Neuronal stem cell (in vitro differentiated cells): ENCODE results near the gene HSF4.

Experiments used
- DNase-seq: peaks from one replicate; pipeline ENCODE4 v3.0.0-alpha.2; 2013; ENCODE audit warnings: low spot score
- H2AFZ ChIP-seq: one replicate; pipeline ENCODE4 v1.6.1; 2013; ENCODE audit warnings: mild to moderate bottlenecking, low read length, inconsistent platforms
- H2AK5ac ChIP-seq: 2 replicates; pipeline ENCODE4 v1.6.1; 2013; ENCODE audit warnings: low read depth, mild to moderate bottlenecking, inconsistent platforms, low read length, moderate library complexity, mixed read lengths
- H2BK120ac ChIP-seq: 2 replicates; pipeline ENCODE4 v1.6.1; 2013; ENCODE audit warnings: low read depth, mild to moderate bottlenecking, inconsistent platforms, low read length, moderate library complexity, mixed read lengths
- H2BK12ac ChIP-seq: one replicate; pipeline ENCODE4 v1.6.1; 2013; ENCODE audit warnings: low read length, inconsistent platforms
- H2BK15ac ChIP-seq: 2 replicates; pipeline ENCODE4 v1.6.1; 2013; ENCODE audit warnings: mild to moderate bottlenecking, low read length, inconsistent platforms, mixed read lengths
- H2BK5ac ChIP-seq: one replicate; pipeline ENCODE4 v1.6.1; 2013; ENCODE audit warnings: inconsistent platforms, mild to moderate bottlenecking, low read length, moderate library complexity
- H3K14ac ChIP-seq: one replicate; pipeline ENCODE4 v1.6.1; 2013; ENCODE audit warnings: low read length, inconsistent platforms
- H3K18ac ChIP-seq: 2 replicates; pipeline ENCODE4 v1.6.1; 2013; ENCODE audit warnings: low read length, inconsistent platforms
- H3K23ac ChIP-seq: 2 replicates; pipeline ENCODE4 v1.6.1; 2013; ENCODE audit warnings: low read depth, mild to moderate bottlenecking, mixed read lengths, low read length, inconsistent platforms; ENCODE audit not compliant: poor library complexity
- H3K27ac ChIP-seq: replicated peaks from 3 replicates; pipeline ENCODE4 v1.5.1; 2013; ENCODE audit warnings: low read length, inconsistent platforms
- H3K27me3 ChIP-seq, 3 experiments: 2 replicates each; pipeline ENCODE4 v1.6.1; 2013; ENCODE audit warnings: low read length in 3 of 3, mild to moderate bottlenecking in 2 of 3, inconsistent platforms in 1 of 3, low read depth in 1 of 3, mixed read lengths in 1 of 3, moderate library complexity in 1 of 3; ENCODE audit not compliant: control insufficient read depth in 3 of 3, insufficient read depth in 3 of 3
- H3K36me3 ChIP-seq, 2 donors: replicated peaks in 1 of 2; 2 replicates each; pipeline ENCODE4 v1.6.1; 2013; ENCODE audit warnings: low read length in 2 of 2; ENCODE audit not compliant: control insufficient read depth in 2 of 2, insufficient read depth in 2 of 2
- H3K4ac ChIP-seq: 2 replicates; pipeline ENCODE4 v1.6.1; 2013; ENCODE audit warnings: inconsistent platforms, mild to moderate bottlenecking, low read length, moderate library complexity
- H3K4me1 ChIP-seq, 2 donors: 1 replicate in 1 of 2; 2 replicates in 1 of 2; pipeline ENCODE4 v1.6.1; 2013; ENCODE audit warnings: low read length in 2 of 2, low read depth in 1 of 2; ENCODE audit not compliant: control insufficient read depth in 2 of 2, insufficient read depth in 1 of 2
- H3K4me2 ChIP-seq: one replicate; pipeline ENCODE4 v1.6.1; 2013; ENCODE audit warnings: mild to moderate bottlenecking, low read length, inconsistent platforms; ENCODE audit not compliant: insufficient read depth, poor library complexity, severe bottlenecking
- H3K4me3 ChIP-seq, 2 donors: 2 replicates each; pipeline ENCODE4 v1.5.1; 2013; ENCODE audit warnings: low read length in 2 of 2, mild to moderate bottlenecking in 2 of 2, inconsistent platforms in 1 of 2, moderate library complexity in 1 of 2
- H3K79me1 ChIP-seq: one replicate; pipeline ENCODE4 v1.6.1; 2013; ENCODE audit warnings: low read depth, mild to moderate bottlenecking, inconsistent platforms, low read length, moderate library complexity
- H3K9ac ChIP-seq: one replicate; pipeline ENCODE4 v1.6.1; 2013; ENCODE audit warnings: mild to moderate bottlenecking, low read depth, low read length, inconsistent platforms; ENCODE audit not compliant: poor library complexity
- H3K9me3 ChIP-seq, 2 donors: replicated peaks in 1 of 2; 2 replicates each; pipeline versions ENCODE3 to v1.6.1; 2013; ENCODE audit warnings: low read length in 2 of 2, mild to moderate bottlenecking in 2 of 2, inconsistent platforms in 1 of 2, low read depth in 1 of 2, mixed read lengths in 1 of 2, moderate library complexity in 1 of 2; ENCODE audit not compliant: control insufficient read depth in 2 of 2, insufficient read depth in 1 of 2
- H4K8ac ChIP-seq: one replicate; pipeline ENCODE4 v1.6.1; 2013; ENCODE audit warnings: low read depth, mild to moderate bottlenecking, inconsistent platforms, low read length, moderate library complexity
- H4K91ac ChIP-seq: one replicate; pipeline ENCODE4 v1.6.1; 2013; ENCODE audit warnings: low read length, low read depth, mild to moderate bottlenecking, inconsistent platforms; ENCODE audit not compliant: poor library complexity
- WGBS, 2 donors: extraction: QIAGEN DNeasy Blood & Tissue Kit; methylation state at CpG; one replicate each; pipeline ENCODE4 v1.1.7; 2013; ENCODE audit warnings: missing lambda C conversion rate in 2 of 2, mixed read lengths in 1 of 2; ENCODE audit not compliant: insufficient read length in 2 of 2, insufficient replicate concordance in 1 of 2; ENCODE audit errors: extremely low coverage in 2 of 2; 5-methylcytosine and 5-hydroxymethylcytosine counted together

Gene HSF4

GRCh38 chr16:67155295-67156142, 9.0 kb upstream of the HSF4 start:
- H2BK120ac ChIP-seq = no peak overlapping the region
- H3K27me3 ChIP-seq = peaks cover 59 to 96% (median 91%) of the 10 kb centered on the region in 3 experiments
- no peak overlapping the region for H2BK12ac ChIP-seq
- no peaks in the 10 kb centered on the region for H3K36me3 ChIP-seq
- no peak overlapping the region for H3K27ac ChIP-seq
- peak; percentile 82 for DNase-seq
- no peak overlapping the region for H2BK5ac ChIP-seq
- H2AK5ac ChIP-seq = peak overlapping the region; percentile 91
- H3K23ac ChIP-seq = peak overlapping the region; percentile 73
- peak overlapping the region; percentile 64 for H3K4me2 ChIP-seq
- H3K9me3 ChIP-seq = peaks cover 0 to under 1% of the 10 kb centered on the region in 2 donors
- H3K4me1 ChIP-seq = peaks cover 6 to 8% of the 10 kb centered on the region in 2 donors
- no peak overlapping the region for H4K8ac ChIP-seq
- peak overlapping the region; percentile 33 to 56 for H3K4me3 ChIP-seq
- no peak overlapping the region for H4K91ac ChIP-seq
- H3K18ac ChIP-seq = peak overlapping the region; percentile 64
- peaks cover 2% of the 10 kb centered on the region for H3K79me1 ChIP-seq
- no peak overlapping the region for H3K14ac ChIP-seq
- H2BK15ac ChIP-seq = no peak overlapping the region
- peak overlapping the region; percentile 88 for H2AFZ ChIP-seq
- H3K9ac ChIP-seq = peak overlapping the region; percentile 50
- H3K4ac ChIP-seq = no peak overlapping the region
- no CpG with 5 or more reads among the region's 74 CpGs for WGBS, 2 donors

GRCh38 chr16:67156143-67156844, 8.3 kb upstream of the HSF4 start:
- H2BK5ac ChIP-seq = no peak overlapping the region
- H3K9me3 ChIP-seq = peaks cover 0 to 3% of the 10 kb centered on the region in 2 donors
- peak overlapping the region; percentile 73 for H3K23ac ChIP-seq
- H3K27me3 ChIP-seq = peaks cover 63 to 96% (median 96%) of the 10 kb centered on the region in 3 experiments
- H4K8ac ChIP-seq = no peak overlapping the region
- no peak overlapping the region for H2BK15ac ChIP-seq
- no peak overlapping the region for H3K4ac ChIP-seq
- no peak overlapping the region for H2BK120ac ChIP-seq
- DNase-seq = no peak
- H2BK12ac ChIP-seq = no peak overlapping the region
- peaks cover 4 to 6% of the 10 kb centered on the region in 2 donors for H3K4me1 ChIP-seq
- peak overlapping the region; percentile 64 for H3K18ac ChIP-seq
- H2AFZ ChIP-seq = no peak overlapping the region
- H3K79me1 ChIP-seq = peaks cover 2% of the 10 kb centered on the region
- no CpG with 5 or more reads among the region's 15 CpGs for WGBS, 2 donors
- H3K9ac ChIP-seq = peak overlapping the region; percentile 53
- no peaks in the 10 kb centered on the region for H3K36me3 ChIP-seq
- no peak overlapping the region for H3K27ac ChIP-seq
- H3K4me3 ChIP-seq = no peak overlapping the region
- H2AK5ac ChIP-seq = peak overlapping the region; percentile 91
- H3K4me2 ChIP-seq = no peak overlapping the region
- no peak overlapping the region for H3K14ac ChIP-seq
- H4K91ac ChIP-seq = no peak overlapping the region

- Histone ChIP-seq H2BK5ac (no peak overlapping the region), H3K4ac (no peak overlapping the region), H4K8ac (no peak overlapping the region), H4K91ac (no peak overlapping the region), H3K4me1 (peaks cover 4 to 5% of the 10 kb centered on the region in 2 donors), H2AFZ (no peak overlapping the region), H3K27ac (no peak overlapping the region), H2BK120ac (no peak overlapping the region), H3K27me3 (peaks cover 63 to 96% (median 96%) of the 10 kb centered on the region in 3 experiments), H3K14ac (no peak overlapping the region), H3K9ac (no peak overlapping the region), H2AK5ac (no peak overlapping the region), H3K23ac (no peak overlapping the region), H3K18ac (no peak overlapping the region), H2BK12ac (no peak overlapping the region), H3K79me1 (peaks cover 2% of the 10 kb centered on the region), H3K4me3 (no peak overlapping the region), H3K9me3 (peaks cover 0 to 8% of the 10 kb centered on the region in 2 donors), H2BK15ac (no peak overlapping the region), H3K4me2 (no peak overlapping the region), H3K36me3 (no peaks in the 10 kb centered on the region)
- DNase-seq = no peak
- WGBS, 2 donors = no CpG with 5 or more reads among the region's 7 CpGs
These were observed 7.3 kb upstream of the HSF4 start for GRCh38 chr16:67157106-67157748.
